ENCODE results near the gene CLK3. TPM values are rescaled to one million over a fixed set of nuclear protein-coding genes. Genes with fewer than 3 reads are reported as not detected.
A peak's percentile ranks its signal among the peaks of the same experiment; 100 is the strongest.

CLK3 gene
- total and polyA plus RNA-seq, 2 of the 13 experiments (the other 11 are each of a cell fraction or from before 2014, with no cell fraction given) = 41.5 to 82.0 TPM

DNA sequence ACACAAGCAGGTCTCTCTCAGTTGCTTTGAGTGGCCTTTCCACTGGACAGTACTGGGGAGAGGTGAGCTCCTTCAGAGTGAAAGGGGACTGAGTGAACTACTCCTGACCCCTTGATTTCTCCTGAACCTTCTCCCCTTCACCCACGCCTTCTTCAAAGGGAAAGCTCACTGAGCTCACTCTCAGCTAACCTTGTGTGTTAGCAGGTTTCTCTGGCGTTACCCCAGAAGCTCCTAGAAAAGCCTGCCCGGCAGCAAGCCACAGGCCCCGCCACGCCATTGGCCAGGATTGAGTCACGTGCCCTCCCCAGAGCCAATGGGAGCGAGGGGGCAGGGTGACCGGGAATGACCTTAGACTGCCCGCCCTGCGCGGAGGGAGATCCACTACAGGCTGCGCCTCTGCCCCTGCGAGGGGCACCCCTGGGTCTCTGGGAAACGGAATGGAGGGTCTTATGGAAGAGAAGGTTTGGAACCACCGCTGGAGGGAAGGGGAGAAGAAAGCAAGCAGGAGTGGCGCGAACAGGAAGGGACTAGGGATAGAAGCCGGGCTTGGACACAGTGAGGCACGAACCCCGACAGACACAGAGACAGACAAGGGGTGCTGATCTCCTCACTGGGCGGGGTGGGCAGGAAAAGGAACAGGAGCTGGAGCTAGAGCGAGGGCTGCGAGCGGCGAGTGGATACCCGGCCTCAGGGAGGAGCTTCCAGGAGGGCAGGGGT is 17.4 kb upstream of the CLK3 start (continued):
- TF ChIP-seq PTBP1 (IDR thresholded peaks at IDR 0.05; ENCODE audit: low read depth, low read length, poor library complexity, severe bottlenecking) = no peak
- peak; percentile 46; the same call in 1 of the 2 replicates for TF ChIP-seq ZNF230 (CRISPR knock-in tag; IDR thresholded peaks at IDR 0.05)
- TF ChIP-seq, protein P1, sequence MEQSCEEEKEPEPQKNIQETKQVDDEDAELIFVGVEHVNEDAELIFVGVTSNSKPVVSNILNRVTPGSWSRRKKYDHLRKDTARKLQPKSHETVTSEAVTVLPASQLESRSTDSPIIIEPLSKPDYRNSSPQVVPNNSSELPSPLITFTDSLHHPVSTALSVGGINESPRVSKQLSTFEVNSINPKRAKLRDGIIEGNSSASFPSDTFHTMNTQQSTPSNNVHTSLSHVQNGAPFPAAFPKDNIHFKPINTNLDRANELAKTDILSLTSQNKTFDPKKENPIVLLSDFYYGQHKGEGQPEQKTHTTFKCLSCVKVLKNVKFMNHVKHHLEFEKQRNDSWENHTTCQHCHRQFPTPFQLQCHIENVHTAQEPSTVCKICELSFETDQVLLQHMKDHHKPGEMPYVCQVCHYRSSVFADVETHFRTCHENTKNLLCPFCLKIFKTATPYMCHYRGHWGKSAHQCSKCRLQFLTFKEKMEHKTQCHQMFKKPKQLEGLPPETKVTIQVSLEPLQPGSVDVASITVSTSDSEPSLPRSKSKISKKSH (CRISPR knock-in tag; IDR thresholded peaks at IDR 0.05; ENCODE audit: borderline replicate concordance) = peak; percentile 67; the same call in 1 of the 2 replicates
- TF ChIP-seq CAMTA2 (CRISPR knock-in tag; IDR thresholded peaks at IDR 0.05; ENCODE audit: borderline replicate concordance) = peak; percentile 89; the same call in 1 of the 2 replicates
- TF ChIP-seq NCOA1 (CRISPR knock-in tag; IDR thresholded peaks at IDR 0.05) = no peak
- no peak for TF ChIP-seq ZNF207 (IDR thresholded peaks at IDR 0.05; ENCODE audit: borderline replicate concordance)
- TF ChIP-seq SMYD3 (CRISPR knock-in tag; IDR thresholded peaks at IDR 0.05) = no peak
- no peak for TF ChIP-seq PCBP1 (IDR thresholded peaks at IDR 0.05; ENCODE audit: borderline replicate concordance, low read depth, low read length)
- TF ChIP-seq ZNF441 (CRISPR knock-in tag; IDR thresholded peaks at IDR 0.05; ENCODE audit: borderline replicate concordance) = peak; percentile 63; the same call in 1 of the 2 replicates
- TF ChIP-seq ZNF431 (CRISPR knock-in tag; IDR thresholded peaks at IDR 0.05; ENCODE audit: borderline replicate concordance, low read depth) = no peak
- no peak for TF ChIP-seq XBP1 (CRISPR knock-in tag; IDR thresholded peaks at IDR 0.05)
- TF ChIP-seq, protein P2, sequence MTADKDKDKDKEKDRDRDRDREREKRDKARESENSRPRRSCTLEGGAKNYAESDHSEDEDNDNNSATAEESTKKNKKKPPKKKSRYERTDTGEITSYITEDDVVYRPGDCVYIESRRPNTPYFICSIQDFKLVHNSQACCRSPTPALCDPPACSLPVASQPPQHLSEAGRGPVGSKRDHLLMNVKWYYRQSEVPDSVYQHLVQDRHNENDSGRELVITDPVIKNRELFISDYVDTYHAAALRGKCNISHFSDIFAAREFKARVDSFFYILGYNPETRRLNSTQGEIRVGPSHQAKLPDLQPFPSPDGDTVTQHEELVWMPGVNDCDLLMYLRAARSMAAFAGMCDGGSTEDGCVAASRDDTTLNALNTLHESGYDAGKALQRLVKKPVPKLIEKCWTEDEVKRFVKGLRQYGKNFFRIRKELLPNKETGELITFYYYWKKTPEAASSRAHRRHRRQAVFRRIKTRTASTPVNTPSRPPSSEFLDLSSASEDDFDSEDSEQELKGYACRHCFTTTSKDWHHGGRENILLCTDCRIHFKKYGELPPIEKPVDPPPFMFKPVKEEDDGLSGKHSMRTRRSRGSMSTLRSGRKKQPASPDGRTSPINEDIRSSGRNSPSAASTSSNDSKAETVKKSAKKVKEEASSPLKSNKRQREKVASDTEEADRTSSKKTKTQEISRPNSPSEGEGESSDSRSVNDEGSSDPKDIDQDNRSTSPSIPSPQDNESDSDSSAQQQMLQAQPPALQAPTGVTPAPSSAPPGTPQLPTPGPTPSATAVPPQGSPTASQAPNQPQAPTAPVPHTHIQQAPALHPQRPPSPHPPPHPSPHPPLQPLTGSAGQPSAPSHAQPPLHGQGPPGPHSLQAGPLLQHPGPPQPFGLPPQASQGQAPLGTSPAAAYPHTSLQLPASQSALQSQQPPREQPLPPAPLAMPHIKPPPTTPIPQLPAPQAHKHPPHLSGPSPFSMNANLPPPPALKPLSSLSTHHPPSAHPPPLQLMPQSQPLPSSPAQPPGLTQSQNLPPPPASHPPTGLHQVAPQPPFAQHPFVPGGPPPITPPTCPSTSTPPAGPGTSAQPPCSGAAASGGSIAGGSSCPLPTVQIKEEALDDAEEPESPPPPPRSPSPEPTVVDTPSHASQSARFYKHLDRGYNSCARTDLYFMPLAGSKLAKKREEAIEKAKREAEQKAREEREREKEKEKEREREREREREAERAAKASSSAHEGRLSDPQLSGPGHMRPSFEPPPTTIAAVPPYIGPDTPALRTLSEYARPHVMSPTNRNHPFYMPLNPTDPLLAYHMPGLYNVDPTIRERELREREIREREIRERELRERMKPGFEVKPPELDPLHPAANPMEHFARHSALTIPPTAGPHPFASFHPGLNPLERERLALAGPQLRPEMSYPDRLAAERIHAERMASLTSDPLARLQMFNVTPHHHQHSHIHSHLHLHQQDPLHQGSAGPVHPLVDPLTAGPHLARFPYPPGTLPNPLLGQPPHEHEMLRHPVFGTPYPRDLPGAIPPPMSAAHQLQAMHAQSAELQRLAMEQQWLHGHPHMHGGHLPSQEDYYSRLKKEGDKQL (CRISPR knock-in tag; IDR thresholded peaks at IDR 0.05; ENCODE audit: low read depth) = no peak
- TF ChIP-seq SAP130 (CRISPR knock-in tag; IDR thresholded peaks at IDR 0.05; ENCODE audit: low read depth) = peak; percentile 75
- TF ChIP-seq SRF (IDR thresholded peaks at IDR 0.05; ENCODE audit: low read depth, low read length) = no peak
- TF ChIP-seq ZKSCAN5 (CRISPR knock-in tag; IDR thresholded peaks at IDR 0.05) = no peak
- no peak for TF ChIP-seq ZNF496 (CRISPR knock-in tag; IDR thresholded peaks at IDR 0.05; ENCODE audit: insufficient replicate concordance)
- TF ChIP-seq, protein P3, sequence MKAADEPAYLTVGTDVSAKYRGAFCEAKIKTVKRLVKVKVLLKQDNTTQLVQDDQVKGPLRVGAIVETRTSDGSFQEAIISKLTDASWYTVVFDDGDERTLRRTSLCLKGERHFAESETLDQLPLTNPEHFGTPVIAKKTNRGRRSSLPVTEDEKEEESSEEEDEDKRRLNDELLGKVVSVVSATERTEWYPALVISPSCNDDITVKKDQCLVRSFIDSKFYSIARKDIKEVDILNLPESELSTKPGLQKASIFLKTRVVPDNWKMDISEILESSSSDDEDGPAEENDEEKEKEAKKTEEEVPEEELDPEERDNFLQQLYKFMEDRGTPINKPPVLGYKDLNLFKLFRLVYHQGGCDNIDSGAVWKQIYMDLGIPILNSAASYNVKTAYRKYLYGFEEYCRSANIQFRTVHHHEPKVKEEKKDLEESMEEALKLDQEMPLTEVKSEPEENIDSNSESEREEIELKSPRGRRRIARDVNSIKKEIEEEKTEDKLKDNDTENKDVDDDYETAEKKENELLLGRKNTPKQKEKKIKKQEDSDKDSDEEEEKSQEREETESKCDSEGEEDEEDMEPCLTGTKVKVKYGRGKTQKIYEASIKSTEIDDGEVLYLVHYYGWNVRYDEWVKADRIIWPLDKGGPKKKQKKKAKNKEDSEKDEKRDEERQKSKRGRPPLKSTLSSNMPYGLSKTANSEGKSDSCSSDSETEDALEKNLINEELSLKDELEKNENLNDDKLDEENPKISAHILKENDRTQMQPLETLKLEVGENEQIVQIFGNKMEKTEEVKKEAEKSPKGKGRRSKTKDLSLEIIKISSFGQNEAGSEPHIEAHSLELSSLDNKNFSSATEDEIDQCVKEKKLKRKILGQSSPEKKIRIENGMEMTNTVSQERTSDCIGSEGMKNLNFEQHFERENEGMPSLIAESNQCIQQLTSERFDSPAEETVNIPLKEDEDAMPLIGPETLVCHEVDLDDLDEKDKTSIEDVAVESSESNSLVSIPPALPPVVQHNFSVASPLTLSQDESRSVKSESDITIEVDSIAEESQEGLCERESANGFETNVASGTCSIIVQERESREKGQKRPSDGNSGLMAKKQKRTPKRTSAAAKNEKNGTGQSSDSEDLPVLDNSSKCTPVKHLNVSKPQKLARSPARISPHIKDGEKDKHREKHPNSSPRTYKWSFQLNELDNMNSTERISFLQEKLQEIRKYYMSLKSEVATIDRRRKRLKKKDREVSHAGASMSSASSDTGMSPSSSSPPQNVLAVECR (CRISPR knock-in tag; IDR thresholded peaks at IDR 0.05; ENCODE audit: borderline replicate concordance) = peak; percentile 72; the same call in 1 of the 2 replicates
- no peak for TF ChIP-seq FOXA3 (CRISPR knock-in tag; IDR thresholded peaks at IDR 0.05)
